Parathyroid adenoma (tissue), 2 donors: ENCODE results near the gene RAB29.

ENCODE experiments used
- H2AFZ ChIP-seq: fragments of 300-600 bp; sonication (generic); one replicate; pipeline ENCODE4 v1.7.0; 2017; ENCODE audit warnings: antibody characterized with exemption, mild to moderate bottlenecking
- H3K27ac ChIP-seq: fragments of 300-600 bp; sonication (generic); one replicate; pipeline ENCODE4 v1.7.0; 2017
- H3K27me3 ChIP-seq: fragments of 300-600 bp; sonication (generic); one replicate; pipeline ENCODE4 v1.7.0; 2017; ENCODE audit warnings: low read length; ENCODE audit not compliant: control insufficient read depth, insufficient read depth
- H3K36me3 ChIP-seq: fragments of 300-600 bp; sonication (generic); one replicate; pipeline ENCODE4 v1.7.0; 2017; ENCODE audit warnings: low read length; ENCODE audit not compliant: control insufficient read depth, insufficient read depth
- H3K4me1 ChIP-seq: fragments of 300-600 bp; sonication (generic); one replicate; pipeline ENCODE4 v1.7.0; 2017; ENCODE audit warnings: control low read depth
- H3K4me2 ChIP-seq: fragments of 300-600 bp; sonication (generic); one replicate; pipeline ENCODE4 v1.7.0; 2017; ENCODE audit warnings: low read length
- H3K4me3 ChIP-seq: fragments of 300-600 bp; sonication (generic); one replicate; pipeline ENCODE4 v1.7.0; 2017; ENCODE audit warnings: low read depth, low read length
- H3K79me2 ChIP-seq: fragments of 300-600 bp; sonication (generic); one replicate; pipeline ENCODE4 v1.7.0; 2017; ENCODE audit warnings: control low read depth
- H3K9ac ChIP-seq: fragments of 300-600 bp; sonication (generic); one replicate; pipeline ENCODE4 v1.7.0; 2017; ENCODE audit warnings: mild to moderate bottlenecking
- H3K9me3 ChIP-seq: fragments of 300-600 bp; sonication (generic); one replicate; pipeline ENCODE4 v1.7.0; 2017; ENCODE audit warnings: low read length; ENCODE audit not compliant: control insufficient read depth
- CTCF ChIP-seq: fragments of 300-600 bp; sonication (generic); IDR thresholded peaks from one replicate; pipeline ENCODE4 v1.7.0; 2017; ENCODE audit warnings: antibody characterized with exemption, mild to moderate bottlenecking
- donor health status: primary hyperparathyroidism.

RAB29 gene

GRCh38 chr1:205817364-205817763 is 42.1 kb upstream of the RAB29 start:
- H3K36me3 ChIP-seq, result no peaks in the 10 kb centered on the region
- H3K27ac ChIP-seq, result no peak overlapping the region
- H3K4me3 ChIP-seq, result no peak overlapping the region
- TF ChIP-seq CTCF, result no peak
- no peak overlapping the region for H3K4me2 ChIP-seq
- no peaks in the 10 kb centered on the region for H3K27me3 ChIP-seq
- no peaks in the 10 kb centered on the region for H3K79me2 ChIP-seq
- H3K9me3 ChIP-seq, result no peaks in the 10 kb centered on the region
- H3K4me1 ChIP-seq, result peaks cover 6% of the 10 kb centered on the region
- no peak overlapping the region for H3K9ac ChIP-seq
- no peak overlapping the region for H2AFZ ChIP-seq

DNA sequence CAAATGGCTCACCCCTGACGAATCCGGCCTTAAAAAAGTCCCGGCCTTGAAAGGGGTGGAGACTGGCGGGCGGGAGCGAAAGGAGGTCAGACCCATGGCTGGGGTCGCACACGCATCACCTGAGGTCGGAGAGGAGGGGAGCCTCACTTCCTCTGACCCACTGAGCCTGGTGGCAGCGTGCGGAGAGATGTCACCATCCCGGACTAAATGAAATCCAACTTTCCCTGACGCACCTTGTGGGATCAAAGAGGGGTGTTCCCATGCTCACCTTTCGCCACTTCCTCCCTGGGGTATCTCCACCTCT is 38.4 kb upstream of the RAB29 start:
- Histone ChIP-seq H3K9ac (no peak overlapping the region), H3K9me3 (no peaks in the 10 kb centered on the region), H3K4me1 (peaks cover 6% of the 10 kb centered on the region), H3K27ac (peak overlapping the region; percentile 69), H3K27me3 (no peaks in the 10 kb centered on the region), H3K79me2 (no peaks in the 10 kb centered on the region), H3K4me3 (peak overlapping the region; percentile 90), H2AFZ (peak overlapping the region; percentile 92), H3K36me3 (no peaks in the 10 kb centered on the region), H3K4me2 (peak overlapping the region; percentile 98)
- TF ChIP-seq CTCF, result no peak

- Histone ChIP-seq H3K4me3 (peak within 1 kb of the TSS; percentile 90), H3K9ac (peak within 1 kb of the TSS; percentile 67), H3K79me2 (no peaks in the 10 kb centered on the region), H3K4me2 (peak within 1 kb of the TSS; percentile 98), H3K36me3 (no peaks in the 10 kb centered on the region), H3K27ac (peak within 1 kb of the TSS; percentile 69), H2AFZ (peak within 1 kb of the TSS; percentile 92), H3K27me3 (no peaks in the 10 kb centered on the region), H3K9me3 (no peaks in the 10 kb centered on the region), H3K4me1 (peaks cover 6% of the 10 kb centered on the region)
- no peak for TF ChIP-seq CTCF
Observed at GRCh38 chr1:205812878-205813754, 37.8 kb upstream of the RAB29 start, which contains the start of gene SLC41A1. SLC41A1 (minus strand) TSS chr1:205813198; CDS start chr1:205810441, 2,757 bp downstream.

GRCh38 chr1:205812271-205812877 is 37.1 kb upstream of the RAB29 start:
- H3K4me1 ChIP-seq, result peaks cover 6% of the 10 kb centered on the region

More at GRCh38 chr1:205812271-205812877, 37.1 kb upstream of the RAB29 start:
- peak overlapping the region; percentile 90 for H3K4me3 ChIP-seq
- peak overlapping the region; percentile 92 for H2AFZ ChIP-seq
- no peaks in the 10 kb centered on the region for H3K27me3 ChIP-seq
- no peaks in the 10 kb centered on the region for H3K9me3 ChIP-seq
- H3K79me2 ChIP-seq, result no peaks in the 10 kb centered on the region
- H3K27ac ChIP-seq, result peak overlapping the region; percentile 69
- TF ChIP-seq CTCF, result no peak
- peak overlapping the region; percentile 67 for H3K9ac ChIP-seq
- no peaks in the 10 kb centered on the region for H3K36me3 ChIP-seq
- peak overlapping the region; percentile 98 for H3K4me2 ChIP-seq
